ENCODE results near the gene SERPIND1.

GRCh38 chr22:20724676-20725454, 49.0 kb upstream of the SERPIND1 start:
- no peak for TF ChIP-seq CBX5 (IDR thresholded peaks at IDR 0.05; ENCODE audit: low read depth, low read length)
- TF ChIP-seq SIX5 (IDR thresholded peaks at IDR 0.05; ENCODE audit: low read depth, low read length) = no peak
- TF ChIP-seq JUN (IDR thresholded peaks at IDR 0.05; ENCODE audit: low read depth, low read length) = no peak
- no peak for TF ChIP-seq HDAC2 (IDR thresholded peaks at IDR 0.05; ENCODE audit: borderline replicate concordance in 1 of 2, low read depth in 2 of 2, low read length in 2 of 2)
- no peak for TF ChIP-seq BCL11A (IDR thresholded peaks at IDR 0.05; ENCODE audit: low read depth in 2 of 2, low read length in 2 of 2)
- TF ChIP-seq CTCF (IDR thresholded peaks at IDR 0.05; ENCODE audit: control extremely low read depth in 1 of 3, insufficient read depth in 1 of 3, low read depth in 1 of 3, low read length in 3 of 3) = no peak
- TF ChIP-seq RBBP5 (IDR thresholded peaks at IDR 0.05; ENCODE audit: borderline replicate concordance, low read depth, low read length) = no peak
- no peak for TF ChIP-seq RFX5 (IDR thresholded peaks at IDR 0.05; ENCODE audit: borderline replicate concordance, low read depth, low read length)
- no peak for TF ChIP-seq EZH2 (IDR thresholded peaks at IDR 0.05; ENCODE audit: low read depth, low read length, severe bottlenecking)
- no peak for TF ChIP-seq CHD2 (IDR thresholded peaks at IDR 0.05; ENCODE audit: low read length)
- no peak for TF ChIP-seq ASH2L (IDR thresholded peaks at IDR 0.05; ENCODE audit: low read length)
- no peak for TF ChIP-seq ATF3 (IDR thresholded peaks at IDR 0.05; ENCODE audit: insufficient read depth, low read depth, low read length)
- TF ChIP-seq EGR1 (IDR thresholded peaks at IDR 0.05; ENCODE audit: borderline replicate concordance, low read depth, low read length) = no peak
- no peak for TF ChIP-seq JUND (IDR thresholded peaks at IDR 0.05; ENCODE audit: low read length)

Measured in H1 (cell line).